SJSA1 (cell line): Measurements from ENCODE around the gene PRR36. TPM values are rescaled to one million over a fixed set of nuclear protein-coding genes. Genes with fewer than 3 reads are reported as not detected.
"Not testable (repeated sequence)": the region's sequence is repeated elsewhere in the genome, so short reads cannot be mapped to it uniquely, and the experiment has no call there.

Source experiments
- DNase-seq, 2 experiments: peaks; one replicate each; pipeline ENCODE4 v3.0.0-alpha.2; 2015 to 2020; ENCODE audit warnings: low spot score in 2 of 2, low read depth in 1 of 2
- H3K27ac ChIP-seq: fragments of 250-450 bp; sonication (Bioruptor Pico); 2 replicates; pipeline ENCODE4 v1.5.1; 2020; ENCODE audit warnings: mild to moderate bottlenecking, moderate library complexity
- H3K27me3 ChIP-seq: fragments of 250-450 bp; sonication (Bioruptor Pico); replicated peaks from 2 replicates; pipeline ENCODE4 v1.5.1; 2020; ENCODE audit warnings: mild to moderate bottlenecking, moderate library complexity
- H3K36me3 ChIP-seq: fragments of 250-450 bp; sonication (Bioruptor Pico); 2 replicates; pipeline ENCODE4 v1.5.1; 2020; ENCODE audit warnings: mild to moderate bottlenecking
- H3K4me1 ChIP-seq: fragments of 250-450 bp; sonication (Bioruptor Pico); replicated peaks from 2 replicates; pipeline ENCODE4 v1.6.1; 2021; ENCODE audit warnings: mild to moderate bottlenecking
- H3K4me3 ChIP-seq: fragments of 250-450 bp; sonication (Bioruptor Pico); 2 replicates; pipeline ENCODE4 v1.5.1; 2020; ENCODE audit warnings: mild to moderate bottlenecking
- H3K9me3 ChIP-seq: fragments of 250-450 bp; sonication (Bioruptor Pico); replicated peaks from 2 replicates; pipeline ENCODE4 v1.5.1; 2020; ENCODE audit warnings: mild to moderate bottlenecking
- total RNA-seq: library from RNA; depleted of rRNA; stranded (reverse); fragments of >200 nt; shearing (Covaris generic); gene quantifications from 2 replicates; pipeline ENCODE4 v1.2.3, GENCODE V29; 2014

The PRR36 gene
- total RNA-seq, 1 experiment from 2014 or later = not detected

DNA sequence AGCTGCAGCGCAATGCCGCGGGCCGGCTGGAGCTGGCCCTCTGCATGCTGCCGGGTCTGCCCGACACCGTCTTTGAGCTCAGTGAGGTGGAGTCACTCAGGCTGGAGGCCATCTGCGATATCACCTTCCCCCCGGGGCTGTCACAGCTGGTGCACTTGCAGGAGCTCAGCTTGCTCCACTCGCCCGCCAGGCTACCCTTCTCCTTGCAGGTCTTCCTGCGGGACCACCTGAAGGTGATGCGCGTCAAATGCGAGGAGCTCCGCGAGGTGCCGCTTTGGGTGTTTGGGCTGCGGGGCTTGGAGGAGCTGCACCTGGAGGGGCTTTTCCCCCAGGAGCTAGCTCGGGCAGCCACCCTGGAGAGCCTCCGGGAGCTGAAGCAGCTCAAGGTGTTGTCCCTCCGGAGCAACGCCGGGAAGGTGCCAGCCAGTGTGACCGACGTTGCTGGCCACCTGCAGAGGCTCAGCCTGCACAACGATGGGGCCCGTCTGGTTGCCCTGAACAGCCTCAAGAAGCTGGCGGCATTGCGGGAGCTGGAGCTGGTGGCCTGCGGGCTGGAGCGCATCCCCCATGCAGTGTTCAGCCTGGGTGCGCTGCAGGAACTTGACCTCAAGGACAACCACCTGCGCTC, 25.7 kb upstream of the PRR36 start:
- peaks cover 15% of the 10 kb centered on the region for H3K4me1 ChIP-seq
- H3K36me3 ChIP-seq = peaks cover 9% of the 10 kb centered on the region; the same call in 1 of the 2 replicates
- H3K9me3 ChIP-seq = no peaks in the 10 kb centered on the region
- no peak overlapping the region for H3K4me3 ChIP-seq
- H3K27ac ChIP-seq = no peak overlapping the region
- H3K27me3 ChIP-seq = no peaks in the 10 kb centered on the region
- DNase-seq = no peak

DNA sequence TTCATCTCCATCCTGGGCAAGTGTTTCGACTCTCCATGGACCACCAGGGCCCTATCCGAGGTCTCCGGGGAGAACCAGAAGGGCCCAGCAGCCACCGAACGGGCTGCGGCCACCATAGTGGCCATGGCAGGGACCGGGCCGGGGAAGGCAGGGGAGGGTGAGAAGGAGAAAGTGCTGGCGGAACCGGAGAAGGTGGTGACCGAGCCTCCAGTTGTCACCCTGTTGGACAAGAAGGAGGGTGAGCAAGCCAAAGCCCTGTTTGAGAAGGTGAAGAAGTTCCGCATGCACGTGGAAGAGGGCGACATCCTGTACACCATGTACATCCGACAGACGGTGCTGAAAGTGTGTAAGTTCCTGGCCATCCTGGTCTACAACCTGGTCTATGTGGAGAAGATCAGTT, 24.8 kb upstream of the PRR36 start:
- H3K27me3 ChIP-seq = no peaks in the 10 kb centered on the region
- no peak overlapping the region for H3K27ac ChIP-seq
- H3K36me3 ChIP-seq = no peaks in the 10 kb centered on the region
- no peak for DNase-seq
- no peak overlapping the region for H3K4me3 ChIP-seq
- H3K4me1 ChIP-seq = peaks cover 8% of the 10 kb centered on the region
- no peaks in the 10 kb centered on the region for H3K9me3 ChIP-seq

DNA sequence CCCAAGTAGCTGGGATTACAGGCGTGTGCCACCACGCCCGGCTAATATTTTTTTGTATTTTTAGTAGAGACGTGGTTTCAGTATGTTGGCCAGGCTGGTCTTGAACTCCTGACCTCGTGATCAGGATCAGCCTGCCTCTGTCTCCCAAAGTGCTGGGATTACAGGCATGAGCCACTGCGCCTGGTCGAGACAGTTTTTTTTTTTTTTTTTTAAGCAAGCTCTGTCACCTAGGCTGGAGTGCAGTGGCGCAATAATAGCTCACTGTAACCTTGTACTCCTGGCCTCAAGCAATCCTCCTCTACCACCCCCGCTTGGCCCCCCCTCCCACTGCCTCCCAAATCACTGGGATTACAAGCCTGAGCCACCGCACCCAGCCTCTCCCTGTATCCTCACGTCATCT, 23.1 kb upstream of the PRR36 start:
- no peak for DNase-seq
- Histone ChIP-seq H3K36me3 (no peaks in the 10 kb centered on the region), H3K27me3 (no peaks in the 10 kb centered on the region), H3K4me1 (no peaks in the 10 kb centered on the region), H3K27ac (no peak overlapping the region), H3K4me3 (no peak overlapping the region), H3K9me3 (no peaks in the 10 kb centered on the region)

DNA sequence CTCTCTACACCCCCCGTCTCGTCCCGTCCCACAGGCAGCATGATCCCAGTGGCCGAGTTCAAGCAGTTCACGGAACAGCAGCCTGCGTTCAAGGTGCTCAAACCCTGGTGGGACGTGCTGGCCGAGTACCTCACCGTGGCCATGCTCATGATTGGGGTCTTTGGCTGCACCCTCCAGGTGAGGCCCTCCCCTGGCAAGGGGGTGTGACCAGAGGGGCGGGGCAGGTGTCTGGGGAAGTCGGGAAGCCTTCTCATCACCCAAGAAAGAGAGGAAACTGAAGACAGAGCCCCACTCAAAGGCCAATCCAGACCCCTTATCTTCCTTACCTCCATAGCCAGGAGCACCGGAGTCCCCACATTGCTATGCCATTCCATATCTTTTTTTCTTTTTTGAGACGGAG, 21.4 kb upstream of the PRR36 start:
- no peak overlapping the region for H3K4me3 ChIP-seq
- no peak overlapping the region for H3K27ac ChIP-seq
- no peak for DNase-seq
- H3K9me3 ChIP-seq = no peaks in the 10 kb centered on the region
- H3K27me3 ChIP-seq = no peaks in the 10 kb centered on the region
- no peaks in the 10 kb centered on the region for H3K4me1 ChIP-seq
- H3K36me3 ChIP-seq = no peaks in the 10 kb centered on the region

DNA sequence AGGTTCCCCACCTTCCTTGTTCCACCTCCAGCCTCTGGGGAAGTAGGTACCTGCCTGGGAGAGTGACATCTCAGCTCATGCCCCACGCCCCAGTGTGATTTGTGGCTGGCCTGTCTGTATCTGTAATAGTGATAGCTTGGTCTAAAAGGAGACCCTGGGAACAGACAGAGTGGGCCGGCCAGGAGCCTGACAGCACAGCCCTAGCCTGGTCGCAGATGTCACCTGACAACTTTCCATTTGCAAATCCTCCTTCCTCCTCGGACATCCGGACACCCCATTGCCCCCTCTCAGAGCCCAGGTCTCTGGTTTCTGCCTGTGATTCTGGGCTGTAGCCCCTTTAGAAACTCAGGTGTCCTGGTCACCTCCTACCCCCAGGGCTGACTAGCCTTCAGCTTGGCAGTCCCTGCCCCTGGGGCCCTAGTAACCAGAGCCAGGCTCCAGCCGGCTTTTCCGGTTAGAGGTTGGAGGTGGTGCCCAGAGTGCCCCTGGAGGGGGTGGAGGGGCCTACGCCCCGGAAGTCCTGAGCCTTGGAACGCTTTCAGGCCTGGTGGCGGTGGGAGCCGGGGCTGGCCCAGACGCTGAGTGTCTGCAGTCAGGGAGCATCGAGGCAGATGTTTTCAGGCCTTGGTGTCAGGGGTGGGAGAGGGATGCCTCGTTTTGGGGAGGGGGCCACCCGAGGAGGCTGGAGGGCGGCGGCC, 20.6 kb upstream of the PRR36 start:
- no peaks in the 10 kb centered on the region for H3K36me3 ChIP-seq
- H3K4me1 ChIP-seq = no peaks in the 10 kb centered on the region
- no peaks in the 10 kb centered on the region for H3K9me3 ChIP-seq

DNA sequence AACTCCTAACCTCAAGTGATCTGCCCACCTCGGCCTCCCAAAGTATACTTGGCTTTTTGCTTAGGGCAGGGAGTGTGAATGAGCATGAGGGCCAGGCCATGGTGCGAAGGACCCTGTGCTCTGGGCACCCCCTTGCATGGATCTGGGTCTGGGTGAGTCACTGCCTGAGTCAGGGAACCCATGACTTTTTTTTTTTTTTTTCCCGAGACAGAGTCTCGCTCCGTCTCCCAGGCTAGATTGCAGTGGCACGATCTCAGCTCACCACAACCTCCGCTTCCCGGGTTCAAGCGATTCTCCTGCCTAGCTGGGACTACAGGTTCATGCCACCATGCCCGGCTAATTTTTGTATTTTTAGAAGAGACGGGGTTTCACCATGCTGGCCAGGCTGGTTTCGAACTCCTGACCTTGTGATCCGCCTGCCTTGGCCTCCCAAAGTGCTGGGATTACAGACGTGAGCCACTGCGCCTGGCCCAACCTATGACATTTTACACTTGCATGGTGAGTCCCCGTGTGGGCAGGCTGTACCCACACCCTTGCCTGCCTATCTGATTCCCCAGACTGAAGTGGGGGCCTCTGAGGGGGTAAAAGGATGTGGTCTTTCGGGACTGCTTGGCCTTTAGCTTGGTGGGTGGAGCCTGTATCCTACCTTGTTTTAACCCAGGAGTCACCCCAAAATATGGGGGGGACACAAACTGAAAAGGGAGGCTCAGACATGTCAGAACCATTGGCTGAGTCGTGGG, 19.3 kb upstream of the PRR36 start:
- not testable (repeated sequence) for H3K4me3 ChIP-seq, H3K27me3 ChIP-seq, H3K36me3 ChIP-seq, H3K27ac ChIP-seq, H3K9me3 ChIP-seq, H3K4me1 ChIP-seq, DNase-seq

More for the DNA sequence above, 20.6 kb upstream of the PRR36 start:
- H3K27ac ChIP-seq = no peak overlapping the region
- H3K27me3 ChIP-seq = no peaks in the 10 kb centered on the region
- no peak overlapping the region for H3K4me3 ChIP-seq
- DNase-seq = no peak

DNA sequence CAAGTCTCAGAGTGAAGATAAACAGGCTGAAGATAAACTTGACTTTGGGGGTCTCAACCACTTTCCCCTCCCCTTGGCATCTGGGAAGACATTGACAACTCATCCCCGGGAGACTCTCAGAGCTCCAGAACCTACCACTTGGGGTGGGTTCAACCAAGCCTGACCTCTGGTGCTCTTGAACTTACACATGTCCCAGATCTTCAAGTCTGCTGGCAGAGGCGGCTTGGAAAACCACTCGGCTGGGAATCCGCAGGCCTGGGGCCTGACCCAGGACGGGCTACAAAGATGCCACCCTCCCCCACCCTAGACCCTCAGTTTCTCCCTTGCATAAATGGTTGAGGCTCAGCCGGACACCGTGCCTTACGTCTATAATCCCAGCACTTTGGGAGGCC, 14.6 kb upstream of the PRR36 start:
- no peaks in the 10 kb centered on the region for H3K27me3 ChIP-seq
- DNase-seq = no peak
- peaks cover 9% of the 10 kb centered on the region; the same call in 1 of the 2 replicates for H3K4me1 ChIP-seq
- no peak overlapping the region for H3K27ac ChIP-seq
- no peaks in the 10 kb centered on the region for H3K36me3 ChIP-seq
- H3K4me3 ChIP-seq = peak overlapping the region; percentile 43
- no peaks in the 10 kb centered on the region for H3K9me3 ChIP-seq

DNA sequence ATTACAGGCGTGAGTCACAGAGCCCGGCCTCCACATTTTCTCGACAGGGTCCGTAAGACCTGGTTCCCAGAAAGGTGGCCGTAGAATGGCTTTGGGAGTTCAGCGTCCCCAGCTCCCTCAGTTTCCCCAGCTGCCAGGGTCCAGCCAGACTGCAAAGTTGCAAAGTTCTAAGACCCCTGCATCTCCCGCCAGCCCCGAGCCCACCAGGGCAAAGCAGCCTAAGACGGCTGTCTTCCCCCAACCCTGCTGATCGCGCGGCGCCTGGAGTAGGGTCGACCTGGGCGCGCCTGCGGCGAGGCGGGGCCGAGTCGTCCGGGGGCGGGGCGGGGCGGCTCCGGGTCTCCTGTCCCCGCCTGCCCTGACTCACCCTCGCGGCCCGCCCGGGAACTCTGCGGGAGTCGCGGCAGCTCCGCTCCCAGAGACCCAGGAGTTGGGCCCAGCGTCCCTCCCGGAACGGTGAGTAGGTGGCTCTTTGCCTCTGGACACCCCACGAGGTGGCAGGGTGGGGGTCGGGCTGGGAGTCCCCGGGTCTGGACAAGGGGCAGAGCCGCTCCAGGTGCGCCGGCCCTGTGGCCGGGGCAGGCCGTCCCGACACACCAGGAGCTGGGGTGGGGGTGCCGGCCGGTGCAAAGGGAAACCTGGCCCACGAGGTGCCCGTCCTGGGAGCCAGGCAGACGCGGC, 14.1 kb upstream of the PRR36 start, which contains the start of gene LRRC8E:
Gene LRRC8E (plus strand): TSS at position 366 of the 681 bp plus-strand sequence. CDS start 7,094 bp downstream, outside the sequence.
- peak; percentile 15 to 75 for DNase-seq
- Histone ChIP-seq H3K27ac (no peak within 1 kb of the TSS), H3K36me3 (no peaks in the 10 kb centered on the region), H3K27me3 (no peaks in the 10 kb centered on the region), H3K9me3 (no peaks in the 10 kb centered on the region), H3K4me3 (peak within 1 kb of the TSS; percentile 43), H3K4me1 (peaks cover 9% of the 10 kb centered on the region; the same call in 1 of the 2 replicates)

DNA sequence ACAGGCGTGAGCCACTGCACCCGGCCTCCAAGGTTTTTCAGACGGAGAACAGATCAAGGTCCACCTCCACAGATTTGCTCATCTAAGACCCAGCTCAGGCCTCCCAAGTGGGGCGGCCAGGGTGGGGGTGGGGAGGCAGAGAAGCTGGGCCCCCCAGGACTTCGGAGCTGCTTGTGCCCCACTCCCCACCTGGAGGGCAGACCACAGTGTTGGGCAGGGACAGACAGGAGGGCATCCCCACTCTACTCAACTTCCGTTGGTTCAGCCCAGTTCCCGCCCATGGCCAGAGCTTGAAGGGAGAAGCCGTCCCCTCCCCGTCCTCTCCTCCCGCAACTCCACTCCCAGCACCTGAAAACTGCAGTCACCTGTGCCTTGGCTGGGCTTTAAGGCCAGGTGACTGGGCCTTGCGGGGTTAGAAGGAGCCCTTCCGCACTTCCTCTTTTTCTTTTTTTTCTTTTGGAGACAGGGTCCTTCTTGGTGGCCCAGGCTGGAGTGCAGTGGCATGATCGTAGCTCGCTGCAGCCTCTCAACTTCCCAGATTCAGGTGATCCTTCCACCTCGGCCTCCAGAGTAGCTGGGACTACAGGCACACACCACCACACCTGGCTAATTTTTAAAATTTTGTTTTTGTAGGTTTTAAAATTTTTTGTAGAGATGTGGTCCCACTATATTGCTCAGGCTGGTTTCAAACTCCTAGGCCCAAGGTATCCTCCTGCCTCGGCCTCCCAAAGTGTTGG, 13.4 kb upstream of the PRR36 start:
- Histone ChIP-seq H3K27me3 (no peaks in the 10 kb centered on the region), H3K4me1 (peaks cover 9% of the 10 kb centered on the region; the same call in 1 of the 2 replicates), H3K36me3 (no peaks in the 10 kb centered on the region), H3K9me3 (no peaks in the 10 kb centered on the region), H3K4me3 (no peak overlapping the region), H3K27ac (no peak overlapping the region)
- no peak for DNase-seq

DNA sequence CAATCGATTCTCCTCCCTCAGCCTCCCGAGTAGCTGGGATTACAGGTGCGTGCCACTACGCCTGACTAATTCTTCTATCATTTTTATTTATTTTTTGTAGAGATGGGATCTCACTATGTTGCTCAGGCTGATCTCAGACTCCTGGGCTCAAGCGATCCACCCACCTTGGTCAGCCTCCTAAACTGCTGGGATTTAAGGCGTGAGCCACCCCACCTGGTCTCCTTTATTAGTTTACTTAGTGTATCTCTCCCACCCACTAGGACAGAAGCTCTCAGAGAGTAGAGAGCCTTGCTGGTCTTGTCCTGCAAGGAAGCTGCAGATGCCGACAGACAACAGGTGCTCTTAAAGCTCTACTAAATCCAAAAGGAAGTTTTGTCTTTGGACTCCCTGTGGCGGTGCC, 11.6 kb upstream of the PRR36 start:
- H3K4me3 ChIP-seq = no peak overlapping the region
- H3K9me3 ChIP-seq = no peaks in the 10 kb centered on the region
- no peak for DNase-seq
- H3K36me3 ChIP-seq = no peaks in the 10 kb centered on the region
- H3K27ac ChIP-seq = no peak overlapping the region
- peaks cover 9% of the 10 kb centered on the region; the same call in 1 of the 2 replicates for H3K4me1 ChIP-seq
- no peaks in the 10 kb centered on the region for H3K27me3 ChIP-seq

DNA sequence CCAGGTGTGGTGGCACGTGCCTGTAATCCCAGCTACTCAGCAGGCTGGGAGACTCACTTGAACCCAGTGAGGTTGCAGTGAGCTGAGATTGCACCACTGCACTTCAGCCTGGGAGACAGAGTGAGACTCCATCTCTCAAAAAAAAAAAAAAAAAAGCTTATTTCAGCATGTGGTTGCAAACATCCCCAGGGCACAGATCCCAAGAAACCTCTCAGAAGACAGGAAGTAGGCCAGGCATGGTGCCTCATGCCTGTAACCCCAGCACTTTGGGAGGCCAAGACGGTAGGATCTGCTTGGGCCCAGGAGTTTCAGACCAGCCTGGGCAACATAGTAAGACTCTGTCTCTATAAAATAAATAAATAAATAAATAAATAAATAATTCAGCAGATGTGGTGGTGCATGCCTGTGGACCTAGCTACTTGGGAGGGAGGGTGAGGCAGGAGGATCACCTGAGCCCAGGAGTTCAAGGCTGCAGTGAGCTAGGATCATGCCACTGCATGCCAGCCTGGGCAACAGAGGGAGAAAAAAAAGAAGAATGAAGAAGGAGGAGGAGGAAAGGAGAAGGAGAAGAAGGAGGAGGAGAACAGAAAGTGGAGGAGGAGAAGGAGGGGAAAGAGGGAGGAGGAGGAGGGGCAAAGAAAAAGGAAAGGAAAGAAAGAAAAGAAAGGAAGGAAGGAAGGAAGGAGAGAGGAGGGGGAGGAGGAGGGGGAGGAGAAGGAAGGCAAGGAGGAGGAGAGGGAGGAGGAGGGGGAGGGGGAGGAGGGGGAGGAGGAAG, 9.8 kb upstream of the PRR36 start:
- H3K36me3 ChIP-seq = no peaks in the 10 kb centered on the region
- no peaks in the 10 kb centered on the region for H3K9me3 ChIP-seq
- peaks cover 9% of the 10 kb centered on the region; the same call in 1 of the 2 replicates for H3K4me1 ChIP-seq
- no peak for DNase-seq
- no peaks in the 10 kb centered on the region for H3K27me3 ChIP-seq
- no peak overlapping the region for H3K27ac ChIP-seq
- H3K4me3 ChIP-seq = no peak overlapping the region

DNA sequence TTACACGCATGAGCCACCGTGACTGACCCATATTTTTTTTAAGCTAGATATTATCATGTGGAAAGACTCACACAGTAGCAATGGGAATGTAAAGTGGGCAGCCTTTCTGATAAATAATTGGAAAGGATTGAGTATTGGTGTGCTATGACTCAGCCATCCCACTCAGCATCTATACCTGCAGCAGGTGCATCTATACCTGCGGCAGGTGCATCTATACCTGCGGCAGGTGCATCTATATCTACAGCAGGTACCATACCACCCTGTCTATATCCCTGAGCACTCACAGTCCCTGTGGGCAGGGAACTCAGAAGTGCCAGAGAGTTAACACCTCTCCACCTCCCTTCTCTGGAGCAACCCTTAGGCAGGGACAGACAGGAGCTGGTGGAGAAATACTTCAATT, 8.9 kb upstream of the PRR36 start:
- DNase-seq = no peak
- Histone ChIP-seq H3K9me3 (no peaks in the 10 kb centered on the region), H3K4me1 (peaks cover 1% of the 10 kb centered on the region; the same call in 1 of the 2 replicates), H3K27me3 (no peaks in the 10 kb centered on the region), H3K36me3 (no peaks in the 10 kb centered on the region), H3K4me3 (no peak overlapping the region), H3K27ac (no peak overlapping the region)
